HUES48 (cell line): ENCODE data around the gene POTEH.
"Not testable (repeated sequence)": the region's sequence is repeated elsewhere in the genome, so short reads cannot be mapped to it uniquely, and the experiment has no call there.

Experiments
- H3K27ac ChIP-seq: one replicate; pipeline ENCODE4 v1.7.0; 2013; ENCODE audit warnings: low read depth, low read length, inconsistent platforms
- H3K27me3 ChIP-seq: 2 replicates; pipeline ENCODE4 v1.6.1; 2013; ENCODE audit warnings: mild to moderate bottlenecking, low read length; ENCODE audit not compliant: control insufficient read depth, insufficient read depth
- H3K36me3 ChIP-seq: 2 replicates; pipeline ENCODE4 v1.6.1; 2013; ENCODE audit warnings: low read length; ENCODE audit not compliant: control insufficient read depth, insufficient read depth
- H3K4me1 ChIP-seq: 2 replicates; pipeline ENCODE4 v1.6.1; 2013; ENCODE audit warnings: mild to moderate bottlenecking, low read length; ENCODE audit not compliant: control insufficient read depth, insufficient read depth
- H3K4me3 ChIP-seq: 2 replicates; pipeline ENCODE4 v1.5.1; 2013; ENCODE audit warnings: mild to moderate bottlenecking, low read depth, low read length
- H3K9ac ChIP-seq: 2 replicates; pipeline ENCODE4 v1.6.1; 2013; ENCODE audit warnings: mild to moderate bottlenecking, low read depth, low read length, moderate library complexity
- H3K9me3 ChIP-seq: 2 replicates; pipeline ENCODE4 v1.6.1; 2013; ENCODE audit warnings: low read length; ENCODE audit not compliant: control insufficient read depth, insufficient read depth

The POTEH gene

DNA sequence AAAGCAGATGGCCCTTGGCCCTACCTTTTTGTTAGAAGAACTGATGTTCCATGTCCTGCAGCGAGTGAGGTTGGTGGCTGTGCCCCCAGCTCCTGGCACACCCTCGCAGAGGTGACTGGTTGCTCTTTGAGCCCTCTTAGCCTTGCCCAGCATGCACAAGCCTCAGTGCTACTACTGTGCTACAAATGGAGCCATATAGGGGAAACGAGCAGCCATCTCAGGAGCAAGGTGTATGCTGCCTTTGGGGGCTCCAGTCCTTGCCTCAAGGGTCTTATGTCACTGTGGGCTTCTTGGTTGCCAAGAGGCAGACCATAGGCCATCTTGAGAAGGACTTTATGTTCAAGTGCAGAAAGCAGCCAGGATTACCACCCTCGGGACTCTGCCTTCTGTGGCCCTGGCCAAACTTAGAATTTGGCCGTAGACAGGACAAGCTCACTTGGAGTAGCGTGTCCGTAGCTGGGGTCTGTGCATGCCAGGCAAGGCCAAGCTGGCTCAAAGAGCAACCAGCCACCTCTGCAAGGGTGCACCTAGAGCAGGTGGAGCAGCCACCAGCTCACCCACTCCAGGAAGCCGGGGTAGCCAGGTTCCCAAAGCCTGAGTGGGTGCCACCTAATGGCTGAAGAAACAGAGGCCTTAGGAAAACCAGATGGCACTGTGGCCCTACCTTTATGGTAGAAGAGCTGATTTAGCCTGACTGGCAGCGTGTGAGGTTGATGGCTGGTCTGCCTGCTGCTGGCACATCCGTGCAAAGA is 48.5 kb downstream of the POTEH start:
- H3K9me3 ChIP-seq, H3K4me1 ChIP-seq, H3K36me3 ChIP-seq, H3K9ac ChIP-seq, H3K27ac ChIP-seq, H3K4me3 ChIP-seq, H3K27me3 ChIP-seq: not testable (repeated sequence)

DNA sequence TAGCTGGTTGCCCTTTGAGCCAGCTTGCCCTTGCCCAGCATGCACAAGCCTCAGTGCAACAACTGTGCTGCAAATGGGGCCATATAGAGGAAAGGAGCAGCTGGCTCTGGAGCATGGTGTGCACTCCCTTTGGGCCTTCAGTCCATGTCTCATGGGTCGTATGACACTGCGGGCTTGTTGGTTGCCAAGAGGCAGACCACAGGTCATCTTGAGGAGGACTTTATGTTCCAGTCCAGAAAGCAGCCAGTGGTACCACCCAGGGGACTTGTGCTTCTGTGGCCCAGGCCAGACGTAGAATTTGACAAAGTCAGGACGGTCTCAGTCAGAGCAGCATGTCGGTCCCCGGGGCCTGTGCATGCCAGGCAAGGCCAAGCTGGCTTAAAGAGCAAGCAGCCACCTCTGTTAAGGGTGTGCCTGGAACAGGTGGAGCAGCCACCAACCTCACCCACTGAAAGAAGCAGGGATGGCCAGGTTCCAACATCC is 49.1 kb downstream of the POTEH start:
- H3K9ac ChIP-seq, H3K36me3 ChIP-seq, H3K27me3 ChIP-seq, H3K27ac ChIP-seq, H3K4me1 ChIP-seq, H3K4me3 ChIP-seq, H3K9me3 ChIP-seq: not testable (repeated sequence)

DNA sequence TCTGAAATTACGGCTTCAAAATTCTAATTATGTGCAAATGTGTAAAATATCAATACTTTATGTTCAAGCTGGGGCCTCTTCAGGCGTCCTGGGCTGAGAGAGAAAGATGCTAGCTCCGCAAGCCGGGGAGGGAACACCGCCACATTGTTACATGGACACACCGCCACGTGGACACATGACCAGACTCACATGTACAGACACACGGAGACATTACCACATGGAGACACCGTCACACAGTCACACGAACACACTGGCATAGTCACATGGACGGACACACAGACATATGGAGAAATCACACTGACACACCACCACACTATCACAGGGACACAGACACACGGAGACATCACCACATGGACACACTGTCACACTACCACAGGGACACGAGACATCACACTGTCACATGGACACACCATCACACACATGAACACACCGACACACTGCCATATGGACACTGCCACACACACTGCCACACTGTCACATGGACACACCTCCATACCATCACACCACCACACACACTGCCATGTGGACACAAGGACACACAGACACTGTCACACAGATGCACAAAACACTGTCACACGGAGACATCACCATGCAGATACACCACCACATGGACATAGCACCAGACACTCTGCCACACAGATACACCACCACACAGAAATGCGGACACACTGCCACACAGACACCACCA is 58.0 kb downstream of the POTEH start:
- H3K9ac ChIP-seq, H3K4me3 ChIP-seq, H3K4me1 ChIP-seq, H3K27me3 ChIP-seq, H3K9me3 ChIP-seq, H3K36me3 ChIP-seq, H3K27ac ChIP-seq: not testable (repeated sequence)

DNA sequence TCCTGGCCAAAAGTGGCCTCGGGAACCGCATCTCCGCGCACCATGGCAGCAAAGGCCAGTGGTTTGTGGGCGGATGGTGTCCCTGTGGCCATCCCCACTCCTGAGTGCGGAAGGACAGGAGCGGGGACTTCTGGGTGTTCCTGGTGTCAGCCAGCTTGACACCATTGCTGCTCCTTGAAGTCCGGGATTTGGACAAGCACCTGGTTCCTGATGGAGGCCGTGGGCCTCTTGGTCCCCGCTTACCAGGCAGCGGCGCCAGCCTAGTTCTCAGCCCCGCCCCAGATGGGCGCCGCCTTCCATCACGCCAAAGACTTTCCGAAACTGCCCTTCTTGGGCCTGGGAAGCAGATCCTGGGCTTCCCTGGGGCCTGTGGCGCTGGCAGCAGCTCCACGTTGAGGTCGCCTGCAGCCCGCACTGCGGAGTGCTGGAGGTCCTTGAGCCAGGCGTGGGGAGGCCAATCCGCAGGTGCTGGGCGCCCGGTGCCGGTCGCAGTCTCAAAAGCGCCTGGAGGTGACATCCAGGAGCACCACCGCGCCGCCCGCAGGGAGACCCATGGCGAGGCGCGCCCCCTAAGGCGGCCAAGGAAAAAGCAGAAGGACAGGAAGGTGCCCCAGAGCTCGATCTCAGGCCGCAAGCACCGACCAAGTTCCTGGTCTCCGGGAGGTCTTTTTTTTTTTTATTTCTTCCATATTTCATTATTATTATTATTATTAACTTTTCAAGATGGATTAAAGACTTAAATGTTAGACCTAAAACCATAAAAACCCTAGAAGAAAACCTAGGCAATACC is 59.5 kb downstream of the POTEH start:
- not testable (repeated sequence) for H3K4me1 ChIP-seq, H3K4me3 ChIP-seq, H3K27ac ChIP-seq, H3K9me3 ChIP-seq, H3K36me3 ChIP-seq, H3K9ac ChIP-seq, H3K27me3 ChIP-seq

DNA sequence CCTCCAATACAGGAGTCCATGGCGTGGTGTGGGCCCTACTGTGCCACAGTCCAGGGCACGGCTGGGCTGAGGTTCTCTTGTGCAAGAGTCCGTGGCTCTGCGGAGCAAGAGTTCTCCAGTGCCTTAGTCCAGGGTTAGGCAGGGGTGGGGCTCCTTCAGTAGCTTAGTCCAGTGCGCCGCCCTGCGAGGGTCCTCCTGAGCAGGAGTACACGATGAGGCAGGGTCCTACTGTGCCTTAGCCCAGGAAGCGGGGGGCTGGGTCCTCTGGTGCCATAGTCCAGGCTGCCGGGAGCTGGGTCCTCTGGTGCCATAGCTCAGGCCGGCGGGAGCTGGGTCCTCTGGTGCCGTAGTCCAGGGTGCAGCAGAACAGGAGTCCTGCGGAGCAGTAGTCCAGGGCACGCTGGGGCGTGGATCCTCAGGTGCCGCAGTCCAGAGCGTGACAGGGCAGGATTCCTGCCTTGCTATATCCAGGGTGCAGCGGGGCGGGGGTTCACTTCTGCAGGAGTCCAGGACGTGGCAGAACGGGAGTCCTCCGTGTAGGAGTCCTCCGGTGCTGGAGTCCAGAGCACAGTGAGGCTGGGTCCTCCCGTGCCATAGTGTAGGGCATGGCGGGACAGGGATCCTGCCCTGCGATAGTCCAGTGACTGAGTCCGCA is 69.7 kb downstream of the POTEH start:
- not testable (repeated sequence) for H3K4me3 ChIP-seq, H3K27ac ChIP-seq, H3K9me3 ChIP-seq, H3K9ac ChIP-seq, H3K4me1 ChIP-seq, H3K36me3 ChIP-seq, H3K27me3 ChIP-seq

DNA sequence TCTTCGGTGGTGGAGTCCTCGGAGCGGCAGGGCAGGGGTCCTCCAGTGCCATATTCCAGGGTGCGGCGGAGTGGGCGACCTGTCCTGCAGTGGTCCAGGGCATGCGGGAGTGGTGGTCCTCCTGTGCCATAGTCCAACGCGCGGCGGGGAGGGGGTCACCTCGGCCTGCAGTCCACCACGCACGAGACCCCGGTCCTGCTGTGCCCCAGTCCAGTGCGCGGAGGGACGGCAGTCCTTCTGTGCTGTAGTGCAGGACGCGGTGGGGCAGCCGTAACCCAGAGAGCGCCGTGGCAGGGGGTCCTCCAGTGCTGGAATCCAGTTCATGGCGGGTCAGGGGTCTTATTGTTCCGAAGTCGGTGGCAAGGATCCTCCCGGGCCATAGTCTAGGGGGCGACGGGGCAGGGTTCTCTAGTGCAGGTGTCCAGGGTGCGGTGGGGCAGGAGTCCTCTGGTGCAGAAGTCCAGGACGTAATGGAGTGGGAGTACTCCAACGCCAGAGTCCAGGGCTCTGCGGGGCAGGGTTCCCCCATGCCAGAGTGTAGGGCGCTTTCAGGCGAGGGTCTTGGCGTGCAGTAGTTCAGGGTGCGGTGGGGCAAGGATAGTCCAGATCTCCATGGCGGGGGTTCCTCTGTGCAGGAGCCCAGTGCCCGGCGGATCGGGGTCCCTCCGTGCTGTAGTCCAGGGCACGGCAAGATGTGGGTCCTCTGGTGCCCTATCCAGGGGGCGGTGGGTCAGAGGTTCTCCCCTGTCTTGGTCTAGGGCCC is 70.7 kb downstream of the POTEH start:
- H3K4me3 ChIP-seq, H3K27ac ChIP-seq, H3K27me3 ChIP-seq, H3K4me1 ChIP-seq, H3K9ac ChIP-seq, H3K36me3 ChIP-seq, H3K9me3 ChIP-seq: not testable (repeated sequence)

DNA sequence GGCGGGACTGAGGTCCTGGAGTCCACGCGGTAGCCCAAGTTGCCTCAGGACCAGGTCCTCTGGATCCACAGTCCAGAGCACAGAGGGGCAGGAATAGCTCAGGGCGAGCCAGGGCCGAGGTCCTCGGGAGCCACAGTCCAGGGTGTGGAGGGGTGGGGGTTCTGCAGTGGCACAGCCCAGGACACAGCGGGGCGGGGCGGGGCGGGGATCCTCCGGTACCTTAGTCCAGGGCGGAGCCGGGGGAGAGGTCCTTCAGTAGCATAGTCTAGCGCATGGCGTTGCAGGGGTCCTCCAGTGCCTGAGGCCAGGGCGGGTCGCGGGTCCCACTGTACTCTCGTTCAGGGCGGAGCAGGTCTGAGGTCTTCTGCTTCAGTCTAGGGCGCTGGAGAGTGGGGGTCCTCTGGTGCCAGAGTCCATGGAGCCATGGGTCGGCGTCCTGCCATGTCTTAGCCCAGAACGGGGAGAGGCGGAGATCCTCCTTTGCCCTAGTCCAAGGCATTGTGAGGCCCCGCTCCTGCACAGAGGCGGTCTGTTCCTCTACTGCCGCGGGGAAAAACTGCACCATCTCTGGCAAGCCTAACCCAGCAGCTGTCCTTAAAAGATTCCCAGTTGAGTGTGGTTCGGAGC is 71.4 kb downstream of the POTEH start:
- not testable (repeated sequence) for H3K9ac ChIP-seq, H3K4me1 ChIP-seq, H3K9me3 ChIP-seq, H3K27me3 ChIP-seq, H3K36me3 ChIP-seq, H3K27ac ChIP-seq, H3K4me3 ChIP-seq

DNA sequence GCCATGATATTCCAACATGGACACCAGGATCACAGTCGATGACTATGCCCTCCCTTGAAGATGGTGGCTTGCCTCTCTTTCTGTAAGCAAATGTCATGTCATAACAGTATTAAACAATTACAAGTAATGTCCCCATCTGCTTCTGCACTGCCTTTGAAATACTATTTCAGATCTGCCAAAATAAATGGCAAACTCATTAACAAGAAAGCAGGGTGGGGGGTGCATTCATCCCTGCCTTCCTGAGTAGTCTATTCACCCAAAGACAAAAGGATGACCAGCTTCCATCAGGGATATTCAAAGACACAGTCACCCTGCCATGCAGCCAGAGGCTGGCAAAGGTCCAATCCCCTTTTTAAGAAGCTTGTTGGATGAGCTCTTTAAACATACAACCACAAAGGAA is 73.7 kb downstream of the POTEH start:
- not testable (repeated sequence) for H3K9me3 ChIP-seq, H3K4me3 ChIP-seq, H3K9ac ChIP-seq, H3K36me3 ChIP-seq, H3K27ac ChIP-seq, H3K27me3 ChIP-seq, H3K4me1 ChIP-seq
